Measurements from ENCODE around the gene YIF1A.
A peak's percentile ranks its signal among the peaks of the same experiment; 100 is the strongest.

YIF1A gene

GRCh38 chr11:66242095-66242765 lies 46.7 kb downstream of the YIF1A start:
- no peak for DNase-seq

- DNase-seq, result no peak
Observed at GRCh38 chr11:66240781-66241136, 48.2 kb downstream of the YIF1A start.

- peak in 1 of 2 donors; percentile 16 for DNase-seq
Observed at GRCh38 chr11:66239998-66240780, 48.8 kb downstream of the YIF1A start.

- DNase-seq, result no peak
Observed at GRCh38 chr11:66239511-66239910, 49.4 kb downstream of the YIF1A start.

- DNase-seq, result no peak
Observed at GRCh38 chr11:66238786-66239413, 50.0 kb downstream of the YIF1A start.

- no peak for DNase-seq
Observed at GRCh38 chr11:66237867-66238266, 51.1 kb downstream of the YIF1A start.

GRCh38 chr11:66235141-66235540 lies 53.8 kb downstream of the YIF1A start:
- no peak for DNase-seq
